HG03565 (cell line): ENCODE data around the gene CELF1.

Experiments used
- ATAC-seq: cut with Tn5 transposase; IDR thresholded peaks from one replicate; pipeline ENCODE4 v1.9.1; 2021; ENCODE audit warnings: mild to moderate bottlenecking, moderate library complexity; ENCODE audit not compliant: unreplicated experiment

Gene CELF1

GRCh38 chr11:47426062-47426956 is 126.6 kb downstream of the CELF1 start, which contains the start of gene PSMC3:
Gene PSMC3 (minus strand): TSS chr11:47426439. CDS start chr11:47426279, 160 bp downstream.
- ATAC-seq = peak; percentile 82

- ATAC-seq = no peak
Observed at GRCh38 chr11:47425611-47426010, 127.3 kb downstream of the CELF1 start.

DNA sequence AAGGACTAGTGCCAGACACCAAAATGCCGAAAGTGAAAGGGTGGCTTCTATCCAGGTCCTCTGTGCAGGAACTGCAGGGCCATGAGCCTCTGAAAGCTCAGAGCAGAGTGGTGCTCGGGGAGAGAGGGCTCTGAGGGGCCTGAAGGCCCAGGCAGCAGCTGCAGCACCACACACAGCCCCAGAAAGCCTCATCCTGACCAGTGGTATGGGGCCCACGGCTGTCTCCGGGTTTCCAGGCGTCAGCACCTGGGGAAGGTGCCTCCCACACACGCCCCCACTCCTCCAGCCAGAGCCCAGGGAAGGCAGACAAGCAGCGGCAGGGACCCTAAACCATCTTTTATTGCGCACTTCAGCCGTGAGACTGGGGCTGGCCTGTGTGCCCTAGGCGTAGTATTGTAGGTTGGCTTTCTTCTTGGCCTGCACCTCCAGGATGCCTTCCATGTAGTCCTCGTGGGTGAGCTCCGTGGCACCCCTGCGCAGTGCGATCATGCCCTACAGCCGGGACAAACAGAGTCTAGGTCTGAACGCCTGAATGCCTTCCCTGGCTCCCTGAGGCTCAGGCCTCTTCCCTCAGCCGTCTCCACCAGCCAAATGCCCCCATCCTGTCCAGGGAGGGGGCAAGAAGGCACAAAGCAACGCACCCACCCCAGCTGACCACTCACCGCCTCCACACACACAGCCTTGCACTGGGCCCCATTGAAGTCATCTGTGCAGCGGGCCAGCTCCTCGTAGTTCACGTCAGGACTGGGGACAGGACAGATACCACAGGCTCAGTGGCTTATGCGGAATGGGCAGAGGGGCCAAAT is 134.3 kb downstream of the CELF1 start:
- no peak for ATAC-seq

GRCh38 chr11:47417712-47418111 is 135.2 kb downstream of the CELF1 start:
- ATAC-seq = no peak

- no peak for ATAC-seq
Observed at GRCh38 chr11:47415949-47416472, 136.9 kb downstream of the CELF1 start.
